Measurements from ENCODE around the gene ACOT11. TPM values are rescaled to one million over a fixed set of nuclear protein-coding genes. Genes with fewer than 3 reads are reported as not detected.

ACOT11 gene
- total RNA-seq, 2 experiments from 2014 or later = 2.0 TPM

GRCh38 chr1:54569339-54569738 is 21.3 kb downstream of the ACOT11 start:
- Mint-ChIP-seq H3K9me3 (ENCODE audit: low read depth) (no peaks in the 10 kb centered on the region), H3K36me3 (ENCODE audit: low read depth) (no peaks in the 10 kb centered on the region), H3K4me3 (no peak overlapping the region), H3K27me3 (no peaks in the 10 kb centered on the region), H3K27ac (no peak overlapping the region), H3K4me1 (peaks cover 6% of the 10 kb centered on the region)
- ChIA-PET CTCF (no interaction called here), POLR2A (no interaction called here)
- intact Hi-C loops (cut with DNase I, micrococcal nuclease) = no loop called here
- DNase-seq = no peak
- ATAC-seq = no peak

GRCh38 chr1:54570161-54570560 is 22.1 kb downstream of the ACOT11 start:
- Mint-ChIP-seq H3K27me3 (no peaks in the 10 kb centered on the region), H3K4me3 (no peak overlapping the region), H3K9me3 (ENCODE audit: low read depth) (no peaks in the 10 kb centered on the region), H3K36me3 (ENCODE audit: low read depth) (no peaks in the 10 kb centered on the region), H3K27ac (no peak overlapping the region), H3K4me1 (peaks cover 6% of the 10 kb centered on the region)
- no peak for ATAC-seq
- CTCF ChIA-PET = no interaction called here
- POLR2A ChIA-PET = no interaction called here
- intact Hi-C loops (cut with DNase I, micrococcal nuclease) = no loop called here
- DNase-seq = no peak

- H3K4me3 Mint-ChIP-seq = no peak overlapping the region
- POLR2A ChIA-PET = no interaction called here
- CTCF ChIA-PET = no interaction called here
- DNase-seq (no peak), ATAC-seq (no peak)
- intact Hi-C loops (cut with DNase I, micrococcal nuclease) = no loop called here
- H3K27me3 Mint-ChIP-seq = no peaks in the 10 kb centered on the region
- peaks cover 6% of the 10 kb centered on the region for H3K4me1 Mint-ChIP-seq
- H3K36me3 Mint-ChIP-seq (ENCODE audit: low read depth) = no peaks in the 10 kb centered on the region
- no peak overlapping the region for H3K27ac Mint-ChIP-seq
- H3K9me3 Mint-ChIP-seq (ENCODE audit: low read depth) = no peaks in the 10 kb centered on the region
These were observed 23.3 kb downstream of the ACOT11 start for GRCh38 chr1:54571326-54571725.

- DNase-seq (no peak), ATAC-seq (no peak)
- Mint-ChIP-seq H3K36me3 (ENCODE audit: low read depth) (no peaks in the 10 kb centered on the region), H3K9me3 (ENCODE audit: low read depth) (no peaks in the 10 kb centered on the region), H3K27me3 (no peaks in the 10 kb centered on the region), H3K4me3 (no peak overlapping the region), H3K27ac (no peak overlapping the region), H3K4me1 (peaks cover under 1% of the 10 kb centered on the region)
- intact Hi-C loops (cut with DNase I, micrococcal nuclease) = no loop called here
- POLR2A ChIA-PET = no interaction called here
- CTCF ChIA-PET = interaction anchor here (0.8 kb wide), 1 partner anchor 16 kb away, joined by 5 read pairs; no protein-coding TSS in a partner anchor
These were observed 23.9 kb downstream of the ACOT11 start for GRCh38 chr1:54571803-54572541.

GRCh38 chr1:54572542-54572850 is 24.5 kb downstream of the ACOT11 start:
- Mint-ChIP-seq H3K9me3 (ENCODE audit: low read depth) (no peaks in the 10 kb centered on the region), H3K4me3 (no peak overlapping the region), H3K27me3 (no peaks in the 10 kb centered on the region), H3K4me1 (no peaks in the 10 kb centered on the region), H3K27ac (no peak overlapping the region), H3K36me3 (ENCODE audit: low read depth) (no peaks in the 10 kb centered on the region)
- intact Hi-C loops (cut with DNase I, micrococcal nuclease) = no loop called here
- POLR2A ChIA-PET = no interaction called here
- DNase-seq = no peak
- ATAC-seq = no peak
- CTCF ChIA-PET = interaction anchor here (0.8 to 1.0 kb wide), 2 partner anchors 16 to 424 kb away, joined by 3 to 5 read pairs; no protein-coding TSS in a partner anchor

GRCh38 chr1:54574158-54574778 is 26.2 kb downstream of the ACOT11 start:
- ChIA-PET POLR2A (no interaction called here), CTCF (no interaction called here)
- Mint-ChIP-seq H3K27me3 (no peaks in the 10 kb centered on the region), H3K9me3 (ENCODE audit: low read depth) (no peaks in the 10 kb centered on the region), H3K27ac (no peak overlapping the region), H3K4me3 (no peak overlapping the region), H3K4me1 (no peaks in the 10 kb centered on the region), H3K36me3 (ENCODE audit: low read depth) (no peaks in the 10 kb centered on the region)
- ATAC-seq (no peak), DNase-seq (no peak)
- intact Hi-C loops (cut with DNase I, micrococcal nuclease) = no loop called here

GRCh38 chr1:54575161-54575560 is 27.1 kb downstream of the ACOT11 start:
- ChIA-PET POLR2A (interaction anchor here (0.6 kb wide), 1 partner anchor 320 kb away, joined by 3 read pairs; no protein-coding TSS in a partner anchor), CTCF (no interaction called here)
- no peak overlapping the region for H3K4me3 Mint-ChIP-seq
- H3K27ac Mint-ChIP-seq = no peak overlapping the region
- ATAC-seq = no peak
- no peaks in the 10 kb centered on the region for H3K4me1 Mint-ChIP-seq
- no peaks in the 10 kb centered on the region for H3K27me3 Mint-ChIP-seq
- intact Hi-C loops (cut with DNase I, micrococcal nuclease) = no loop called here
- no peaks in the 10 kb centered on the region for H3K9me3 Mint-ChIP-seq (ENCODE audit: low read depth)
- H3K36me3 Mint-ChIP-seq (ENCODE audit: low read depth) = no peaks in the 10 kb centered on the region
- no peak for DNase-seq

GRCh38 chr1:54575605-54576290 is 27.7 kb downstream of the ACOT11 start:
- no peaks in the 10 kb centered on the region for H3K4me1 Mint-ChIP-seq
- no peaks in the 10 kb centered on the region for H3K9me3 Mint-ChIP-seq (ENCODE audit: low read depth)
- no peaks in the 10 kb centered on the region for H3K27me3 Mint-ChIP-seq
- intact Hi-C loops (cut with DNase I, micrococcal nuclease) = no loop called here
- CTCF ChIA-PET = interaction anchor here (0.5 to 1.1 kb wide), 2 partner anchors 18 to 296 kb away, joined by 3 read pairs; no protein-coding TSS in a partner anchor
- no peaks in the 10 kb centered on the region for H3K36me3 Mint-ChIP-seq (ENCODE audit: low read depth)
- no peak overlapping the region for H3K27ac Mint-ChIP-seq
- H3K4me3 Mint-ChIP-seq = no peak overlapping the region
- POLR2A ChIA-PET = no interaction called here
- DNase-seq (no peak), ATAC-seq (no peak)

- intact Hi-C loops (cut with DNase I, micrococcal nuclease) = no loop called here
- H3K4me3 Mint-ChIP-seq = no peak overlapping the region
- ChIA-PET CTCF (no interaction called here), POLR2A (no interaction called here)
- H3K4me1 Mint-ChIP-seq = no peaks in the 10 kb centered on the region
- H3K27ac Mint-ChIP-seq = no peak overlapping the region
- H3K27me3 Mint-ChIP-seq = no peaks in the 10 kb centered on the region
- H3K36me3 Mint-ChIP-seq (ENCODE audit: low read depth) = no peaks in the 10 kb centered on the region
- ATAC-seq (no peak), DNase-seq (no peak)
- H3K9me3 Mint-ChIP-seq (ENCODE audit: low read depth) = no peaks in the 10 kb centered on the region
These were observed 29.6 kb downstream of the ACOT11 start for GRCh38 chr1:54577612-54578011.

- DNase-seq = no peak
- intact Hi-C loops (cut with DNase I, micrococcal nuclease) = no loop called here
- Mint-ChIP-seq H3K27me3 (no peaks in the 10 kb centered on the region), H3K4me3 (no peak overlapping the region), H3K36me3 (ENCODE audit: low read depth) (no peaks in the 10 kb centered on the region), H3K27ac (no peak overlapping the region), H3K9me3 (ENCODE audit: low read depth) (no peaks in the 10 kb centered on the region), H3K4me1 (no peaks in the 10 kb centered on the region)
- ATAC-seq = no peak
- ChIA-PET POLR2A (no interaction called here), CTCF (no interaction called here)
These were observed 31.3 kb downstream of the ACOT11 start for GRCh38 chr1:54579337-54579781.

GRCh38 chr1:54580856-54581550 is 33.0 kb downstream of the ACOT11 start:
- Mint-ChIP-seq H3K9me3 (ENCODE audit: low read depth) (no peaks in the 10 kb centered on the region), H3K36me3 (ENCODE audit: low read depth) (no peaks in the 10 kb centered on the region), H3K27me3 (no peaks in the 10 kb centered on the region), H3K4me3 (no peak overlapping the region), H3K27ac (no peak overlapping the region), H3K4me1 (no peaks in the 10 kb centered on the region)
- intact Hi-C loops (cut with DNase I, micrococcal nuclease) = no loop called here
- DNase-seq (no peak), ATAC-seq (no peak)
- CTCF ChIA-PET = no interaction called here
- POLR2A ChIA-PET = no interaction called here

GRCh38 chr1:54581621-54582035 is 33.6 kb downstream of the ACOT11 start:
- no peak overlapping the region for H3K4me3 Mint-ChIP-seq
- H3K27me3 Mint-ChIP-seq = no peaks in the 10 kb centered on the region
- no peaks in the 10 kb centered on the region for H3K36me3 Mint-ChIP-seq (ENCODE audit: low read depth)
- ATAC-seq (no peak), DNase-seq (no peak)
- ChIA-PET POLR2A (no interaction called here), CTCF (no interaction called here)
- no peak overlapping the region for H3K27ac Mint-ChIP-seq
- intact Hi-C loops (cut with DNase I, micrococcal nuclease) = no loop called here
- no peaks in the 10 kb centered on the region for H3K4me1 Mint-ChIP-seq
- H3K9me3 Mint-ChIP-seq (ENCODE audit: low read depth) = no peaks in the 10 kb centered on the region
